ENCODE measurements around the gene HOXB5.

The HOXB5 gene

DNA sequence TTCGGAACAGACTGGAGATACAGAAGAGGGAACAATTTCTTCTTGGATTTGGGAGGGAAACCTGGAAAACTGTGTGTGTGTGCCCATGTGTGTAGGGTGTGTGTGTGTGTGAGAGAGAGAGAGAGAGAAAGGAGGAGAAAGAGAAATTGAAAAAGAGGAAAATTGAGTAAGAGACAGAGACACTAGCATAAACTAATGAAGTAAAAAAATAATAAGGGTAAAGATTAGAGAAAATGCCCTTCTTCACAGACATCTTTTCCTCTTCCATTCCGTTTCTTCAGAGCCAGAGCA lies 34.8 kb downstream of the HOXB5 start:
- TF ChIP-seq, protein P1, sequence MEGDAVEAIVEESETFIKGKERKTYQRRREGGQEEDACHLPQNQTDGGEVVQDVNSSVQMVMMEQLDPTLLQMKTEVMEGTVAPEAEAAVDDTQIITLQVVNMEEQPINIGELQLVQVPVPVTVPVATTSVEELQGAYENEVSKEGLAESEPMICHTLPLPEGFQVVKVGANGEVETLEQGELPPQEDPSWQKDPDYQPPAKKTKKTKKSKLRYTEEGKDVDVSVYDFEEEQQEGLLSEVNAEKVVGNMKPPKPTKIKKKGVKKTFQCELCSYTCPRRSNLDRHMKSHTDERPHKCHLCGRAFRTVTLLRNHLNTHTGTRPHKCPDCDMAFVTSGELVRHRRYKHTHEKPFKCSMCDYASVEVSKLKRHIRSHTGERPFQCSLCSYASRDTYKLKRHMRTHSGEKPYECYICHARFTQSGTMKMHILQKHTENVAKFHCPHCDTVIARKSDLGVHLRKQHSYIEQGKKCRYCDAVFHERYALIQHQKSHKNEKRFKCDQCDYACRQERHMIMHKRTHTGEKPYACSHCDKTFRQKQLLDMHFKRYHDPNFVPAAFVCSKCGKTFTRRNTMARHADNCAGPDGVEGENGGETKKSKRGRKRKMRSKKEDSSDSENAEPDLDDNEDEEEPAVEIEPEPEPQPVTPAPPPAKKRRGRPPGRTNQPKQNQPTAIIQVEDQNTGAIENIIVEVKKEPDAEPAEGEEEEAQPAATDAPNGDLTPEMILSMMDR (IDR thresholded peaks at IDR 0.05; ENCODE audit: unreplicated experiment in 3 of 3), result no peak
- peak overlapping the region; percentile 56 to 78 (median 65) for H3K4me3 Mint-ChIP-seq
- H3K36me3 Mint-ChIP-seq (ENCODE audit: low read depth), result peaks cover 1% of the 10 kb centered on the region
- peaks cover 22% of the 10 kb centered on the region for H3K27me3 Mint-ChIP-seq (ENCODE audit: low read depth)
- peak overlapping the region; percentile 97 to 100 (median 99) for H3K27ac Mint-ChIP-seq
- peaks cover 93% of the 10 kb centered on the region for H3K4me1 Mint-ChIP-seq
- H3K9me3 Mint-ChIP-seq, result no peaks in the 10 kb centered on the region

DNA sequence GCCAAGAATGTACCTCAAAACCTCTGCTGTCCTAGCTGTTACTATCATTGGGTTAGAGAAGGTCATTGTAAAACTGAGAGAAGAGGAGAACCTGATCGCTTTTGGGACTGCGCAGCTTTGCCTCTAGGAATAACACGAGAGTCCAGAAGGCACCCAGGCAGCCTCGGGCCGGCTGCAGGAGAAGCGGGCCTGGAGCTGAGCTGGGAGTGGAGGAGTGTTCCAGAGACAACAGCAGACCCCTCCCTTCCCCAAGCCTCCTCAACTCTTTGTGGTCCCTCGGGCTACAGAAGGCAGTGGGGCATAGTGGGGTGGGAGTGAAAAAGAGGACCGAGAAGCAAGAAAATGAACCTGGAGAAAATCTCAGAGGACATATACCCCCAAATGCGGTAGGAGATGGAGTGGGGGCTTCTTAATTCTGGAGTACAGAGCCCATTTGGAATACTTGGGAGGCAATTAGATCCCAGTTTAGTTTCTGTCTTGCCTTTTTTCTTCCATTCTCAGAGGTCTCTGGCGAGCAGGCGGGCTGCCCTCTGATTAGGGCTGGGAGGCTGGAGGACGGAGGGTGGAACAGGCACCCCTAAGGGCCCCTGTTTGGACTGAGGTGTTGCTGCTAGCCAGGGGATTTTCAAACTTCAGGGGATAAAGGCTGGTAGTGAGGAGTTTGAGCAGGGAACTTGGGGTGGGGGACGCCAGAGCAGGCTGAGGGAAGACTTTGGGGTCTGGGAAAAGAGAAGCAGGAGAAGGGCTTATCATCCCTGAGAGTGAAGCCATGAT lies 35.3 kb downstream of the HOXB5 start:
- Mint-ChIP-seq H3K4me1 (peaks cover 93% of the 10 kb centered on the region), H3K4me3 (peak overlapping the region; percentile 56 to 78 (median 65)), H3K9me3 (no peaks in the 10 kb centered on the region), H3K36me3 (ENCODE audit: low read depth) (peaks cover 7% of the 10 kb centered on the region), H3K27ac (peak overlapping the region; percentile 97 to 100 (median 99)), H3K27me3 (ENCODE audit: low read depth) (peaks cover 22% of the 10 kb centered on the region)
- TF ChIP-seq, protein P1 (IDR thresholded peaks at IDR 0.05; ENCODE audit: unreplicated experiment in 3 of 3), result no peak

DNA sequence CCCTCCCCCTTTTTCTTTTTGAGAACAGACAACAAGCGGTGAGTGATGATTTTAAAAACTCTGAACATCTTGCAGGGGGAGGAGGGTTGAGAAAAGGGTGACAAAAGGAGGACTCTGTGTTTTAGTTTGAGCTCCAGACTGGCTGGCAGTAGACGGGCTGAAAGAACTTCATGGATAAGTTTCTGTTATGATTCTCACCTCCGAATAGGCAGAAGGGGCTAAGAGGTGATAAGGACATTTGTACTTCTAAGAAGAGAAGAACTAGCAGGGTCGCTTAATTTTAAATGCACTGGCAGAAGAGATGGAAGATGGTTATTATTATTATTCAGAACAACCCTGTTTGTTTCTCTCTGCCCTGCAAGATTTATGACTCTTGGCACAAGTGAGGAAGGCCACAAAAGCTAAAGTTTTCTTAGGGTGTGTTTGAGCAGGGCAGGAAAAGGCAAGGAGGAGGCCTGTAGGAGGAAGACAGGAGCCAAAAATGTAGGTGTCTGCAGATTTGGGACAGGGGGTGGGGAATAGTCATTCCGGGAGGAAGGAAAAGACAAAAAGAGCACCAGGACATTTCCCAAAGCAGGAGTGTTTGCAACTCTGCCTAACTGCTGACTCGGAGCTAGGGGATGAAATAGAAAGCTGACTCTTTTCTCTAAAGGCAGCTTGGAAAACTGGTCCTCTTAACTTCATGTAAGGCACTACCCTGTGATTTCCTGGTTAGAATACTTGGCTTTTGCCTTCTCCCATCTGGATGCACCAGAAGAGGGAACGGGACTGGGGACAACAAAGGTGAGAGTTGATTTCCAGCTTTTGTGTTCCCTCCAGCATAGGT lies 36.8 kb downstream of the HOXB5 start:
- no peaks in the 10 kb centered on the region for H3K9me3 Mint-ChIP-seq
- peaks cover 88% of the 10 kb centered on the region for H3K4me1 Mint-ChIP-seq
- TF ChIP-seq, protein P1 (IDR thresholded peaks at IDR 0.05; ENCODE audit: unreplicated experiment in 3 of 3), result no peak
- H3K36me3 Mint-ChIP-seq (ENCODE audit: low read depth), result peaks cover 16% of the 10 kb centered on the region
- H3K4me3 Mint-ChIP-seq, result peak overlapping the region; percentile 61 to 75 (median 67)
- H3K27ac Mint-ChIP-seq, result peak overlapping the region; percentile 97 to 100 (median 99)
- H3K27me3 Mint-ChIP-seq (ENCODE audit: low read depth), result peaks cover 22% of the 10 kb centered on the region

DNA sequence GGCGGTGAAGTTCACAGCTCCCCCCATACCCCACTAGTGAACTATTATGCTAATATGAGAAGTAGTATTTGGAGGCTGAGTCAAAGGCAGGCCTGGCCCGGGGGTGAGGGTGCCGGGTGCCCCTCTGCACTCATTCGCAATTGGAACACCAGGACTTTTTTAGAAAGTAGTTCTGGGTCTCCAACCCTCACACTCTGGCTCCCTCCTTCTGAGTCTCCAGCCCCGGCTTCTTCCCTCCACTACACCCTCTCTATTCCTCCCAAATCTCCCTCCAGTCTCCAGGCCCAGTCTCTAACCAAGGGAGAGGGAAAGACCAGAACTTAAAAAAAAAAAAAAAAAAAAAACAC lies 37.4 kb downstream of the HOXB5 start:
- H3K9me3 Mint-ChIP-seq, result no peaks in the 10 kb centered on the region
- peaks cover 22% of the 10 kb centered on the region for H3K27me3 Mint-ChIP-seq (ENCODE audit: low read depth)
- peaks cover 85% of the 10 kb centered on the region for H3K4me1 Mint-ChIP-seq
- peaks cover 18% of the 10 kb centered on the region for H3K36me3 Mint-ChIP-seq (ENCODE audit: low read depth)
- H3K4me3 Mint-ChIP-seq, result peak overlapping the region; percentile 61 to 75 (median 67)
- H3K27ac Mint-ChIP-seq, result peak overlapping the region; percentile 97 to 100 (median 99)
- TF ChIP-seq, protein P1 (IDR thresholded peaks at IDR 0.05; ENCODE audit: unreplicated experiment in 3 of 3), result no peak

DNA sequence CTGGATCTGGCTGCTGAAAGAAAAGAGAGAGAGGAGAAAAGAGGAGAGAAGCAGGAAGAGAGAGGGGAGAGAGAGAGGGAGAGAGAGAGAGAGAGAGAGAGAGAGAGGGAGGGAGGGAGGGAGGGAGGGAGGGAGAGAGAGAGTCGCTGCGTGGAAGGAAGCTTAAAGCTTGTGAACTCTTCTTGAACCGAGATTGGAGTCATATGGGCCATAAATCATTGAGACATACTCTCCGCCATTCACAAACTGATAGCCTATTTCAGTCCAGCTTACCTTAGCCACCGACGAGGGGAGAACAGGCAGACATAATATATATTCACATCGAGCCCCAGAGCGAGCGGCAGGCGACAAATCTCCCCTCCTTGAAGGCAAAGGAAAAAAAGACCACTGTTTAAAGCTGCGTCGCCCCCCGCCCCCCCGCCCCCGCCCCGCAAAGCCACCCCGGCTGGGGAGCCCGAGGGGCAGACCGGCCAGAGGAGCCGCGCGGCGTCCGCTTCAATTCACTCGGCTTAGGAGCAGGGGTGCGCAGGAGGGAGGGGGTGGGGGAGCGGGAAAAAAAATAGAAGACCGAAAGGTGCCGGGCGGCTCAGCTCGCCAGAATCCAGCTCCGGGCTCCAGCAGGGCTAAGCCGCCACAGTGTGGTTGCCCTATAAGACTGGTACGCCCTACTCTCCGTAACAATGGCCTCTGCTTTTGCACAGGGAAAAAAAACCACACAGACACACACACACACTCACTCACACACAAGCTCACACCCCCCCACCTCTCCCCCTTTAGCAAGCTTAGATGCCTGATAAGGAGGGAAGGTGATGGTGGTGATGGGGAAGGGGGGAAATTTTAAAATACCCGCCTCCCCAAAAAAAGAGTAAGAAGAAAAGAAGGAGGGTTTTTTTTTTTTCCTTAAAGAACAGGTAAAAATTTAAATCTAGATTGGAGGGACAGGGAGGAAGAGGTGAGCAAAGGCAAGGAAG lies 38.0 kb downstream of the HOXB5 start:
- peaks cover 22% of the 10 kb centered on the region for H3K27me3 Mint-ChIP-seq (ENCODE audit: low read depth)

More for the DNA sequence above, 38.0 kb downstream of the HOXB5 start:
- H3K9me3 Mint-ChIP-seq, result no peaks in the 10 kb centered on the region
- H3K4me3 Mint-ChIP-seq, result peak overlapping the region; percentile 76 to 88 (median 83)
- TF ChIP-seq, protein P1 (IDR thresholded peaks at IDR 0.05; ENCODE audit: unreplicated experiment in 3 of 3), result no peak
- peak overlapping the region; percentile 97 to 100 (median 99) for H3K27ac Mint-ChIP-seq
- peaks cover 21% of the 10 kb centered on the region for H3K36me3 Mint-ChIP-seq (ENCODE audit: low read depth)
- H3K4me1 Mint-ChIP-seq, result peaks cover 78% of the 10 kb centered on the region

All from nephron (organoid).